Measurements from ENCODE around the gene ANTXR1.

DNA sequence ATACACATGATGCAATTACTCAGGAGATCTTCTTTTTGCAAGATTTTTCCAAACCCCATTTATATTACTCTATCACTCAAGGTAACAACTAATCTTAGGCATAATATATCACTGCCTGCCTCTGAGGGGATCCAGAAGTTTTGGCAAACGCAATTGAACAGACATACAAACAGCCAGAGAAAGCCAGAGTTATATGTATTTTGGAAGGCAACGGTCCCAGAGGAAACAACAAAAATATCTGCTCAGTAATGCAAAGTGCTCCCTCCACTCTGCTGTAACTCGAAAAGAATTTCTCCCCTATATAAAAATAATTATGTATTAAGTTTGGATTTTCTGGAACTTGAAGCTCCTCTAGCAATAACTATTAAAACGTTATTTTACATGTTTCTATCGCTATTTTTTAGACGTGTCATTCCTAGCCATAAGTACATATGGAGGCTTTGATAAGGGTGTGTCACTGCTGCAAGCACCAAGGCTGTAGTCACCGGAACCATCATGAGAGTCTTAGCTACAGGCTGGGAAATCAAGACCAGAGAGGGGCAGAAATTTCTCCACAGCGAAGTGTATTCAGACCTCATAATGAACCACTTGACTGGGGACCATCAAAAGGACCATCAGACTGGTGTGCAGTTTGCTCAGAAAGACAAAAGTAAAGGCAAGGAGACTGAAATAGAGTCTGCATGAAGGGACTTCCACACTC is 42.3 kb upstream of the ANTXR1 start:
- TF ChIP-seq, protein P1, sequence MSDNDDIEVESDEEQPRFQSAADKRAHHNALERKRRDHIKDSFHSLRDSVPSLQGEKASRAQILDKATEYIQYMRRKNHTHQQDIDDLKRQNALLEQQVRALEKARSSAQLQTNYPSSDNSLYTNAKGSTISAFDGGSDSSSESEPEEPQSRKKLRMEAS (IDR thresholded peaks at IDR 0.05; ENCODE audit: insufficient read depth, insufficient read length) = no peak
- TF ChIP-seq EZH2 (IDR thresholded peaks at IDR 0.05; ENCODE audit: borderline replicate concordance, low read depth, low read length, severe bottlenecking) (no peak), CTCF (IDR thresholded peaks at IDR 0.05; ENCODE audit: extremely low read depth in 1 of 2, insufficient read depth in 1 of 2, low read depth in 1 of 2, low read length in 2 of 2) (no peak), FOS (IDR thresholded peaks at IDR 0.05; ENCODE audit: borderline replicate concordance, insufficient read depth, low read length) (no peak), MYC (IDR thresholded peaks at IDR 0.05; ENCODE audit: low read depth, low read length) (no peak), POLR2AphosphoS5 (IDR thresholded peaks at IDR 0.05; ENCODE audit: insufficient read depth, low read depth, low read length) (no peak), POLR2A (IDR thresholded peaks at IDR 0.05; ENCODE audit: low read depth, low read length) (no peak)
